Liver (tissue), 3 donors: ENCODE measurements around the gene ZNF358.

Experiments
- FOXA1 ChIP-seq: IDR thresholded peaks from 2 replicates; pipeline ENCODE4 v1.6.1; 2016; ENCODE audit warnings: antibody characterized with exemption
- HNF4A ChIP-seq, 2 donors: conservative IDR thresholded peaks; 2 replicates each; pipeline ENCODE4 v1.6.1; 2016; ENCODE audit warnings: antibody characterized with exemption in 2 of 2, mild to moderate bottlenecking in 2 of 2
- JUND ChIP-seq, 2 donors: IDR thresholded peaks; 2 replicates each; pipeline ENCODE4 v1.6.1; 2016; ENCODE audit warnings: antibody characterized with exemption in 2 of 2
- RAD21 ChIP-seq, 2 donors: IDR thresholded peaks; 2 replicates each; pipeline ENCODE4 v1.6.1; 2016; ENCODE audit warnings: antibody characterized with exemption in 2 of 2, mild to moderate bottlenecking in 2 of 2
- SP1 ChIP-seq: IDR thresholded peaks from 2 replicates; pipeline ENCODE4 v1.6.1; 2018; ENCODE audit warnings: antibody characterized with exemption, mild to moderate bottlenecking
- TAF1 ChIP-seq: conservative IDR thresholded peaks from 2 replicates; pipeline ENCODE4 v1.6.1; 2016; ENCODE audit warnings: antibody characterized with exemption, mild to moderate bottlenecking
- YY1 ChIP-seq: IDR thresholded peaks from 2 replicates; pipeline ENCODE4 v1.6.1; 2016; ENCODE audit warnings: antibody characterized with exemption, mild to moderate bottlenecking
- TF ChIP-seq, protein P1 (sequence below): fragments of 150-350 bp; IDR thresholded peaks from 2 replicates; pipeline ENCODE4 v1.5.1; 2017; ENCODE audit warnings: improper control_type of control experiment, low read depth, low read length; ENCODE audit not compliant: missing input control
- TF ChIP-seq, protein P2 (sequence below): IDR thresholded peaks from 2 replicates; pipeline ENCODE4 v1.6.1; 2016; ENCODE audit warnings: antibody characterized with exemption
- TF ChIP-seq, protein P3 (sequence below): IDR thresholded peaks from 2 replicates; pipeline ENCODE4 v1.6.1; 2016; ENCODE audit warnings: antibody characterized with exemption
- TF ChIP-seq, protein P4 (sequence below): IDR thresholded peaks from 2 replicates; pipeline ENCODE4 v1.6.1; 2016; ENCODE audit warnings: antibody characterized with exemption, mild to moderate bottlenecking
- TF ChIP-seq, protein P5 (sequence below): IDR thresholded peaks from 2 replicates; pipeline ENCODE4 v1.6.1; 2016; ENCODE audit warnings: antibody characterized with exemption
- donor health status: healthy.
- donor health status: healthy.

DNA sequence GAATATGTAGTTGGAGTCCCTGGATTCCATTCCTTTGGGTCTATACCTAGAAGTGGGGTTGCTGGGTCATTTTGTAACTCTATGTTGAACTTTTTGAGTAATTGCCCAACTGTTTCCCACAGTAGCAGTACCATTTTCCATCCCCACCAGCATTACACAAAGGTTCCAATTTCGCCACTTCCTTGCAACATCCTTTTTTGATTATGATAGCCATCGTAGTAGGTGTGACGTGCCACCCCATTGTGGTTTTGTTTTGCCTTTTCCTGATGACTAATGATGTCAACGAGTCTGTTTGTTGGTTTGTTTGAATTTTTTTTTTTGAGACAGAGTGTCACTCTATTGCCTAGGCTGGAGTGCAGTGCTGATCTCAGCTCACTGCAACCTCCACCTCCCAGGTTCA lies 23.8 kb upstream of the ZNF358 start:
- TF ChIP-seq, protein P1, sequence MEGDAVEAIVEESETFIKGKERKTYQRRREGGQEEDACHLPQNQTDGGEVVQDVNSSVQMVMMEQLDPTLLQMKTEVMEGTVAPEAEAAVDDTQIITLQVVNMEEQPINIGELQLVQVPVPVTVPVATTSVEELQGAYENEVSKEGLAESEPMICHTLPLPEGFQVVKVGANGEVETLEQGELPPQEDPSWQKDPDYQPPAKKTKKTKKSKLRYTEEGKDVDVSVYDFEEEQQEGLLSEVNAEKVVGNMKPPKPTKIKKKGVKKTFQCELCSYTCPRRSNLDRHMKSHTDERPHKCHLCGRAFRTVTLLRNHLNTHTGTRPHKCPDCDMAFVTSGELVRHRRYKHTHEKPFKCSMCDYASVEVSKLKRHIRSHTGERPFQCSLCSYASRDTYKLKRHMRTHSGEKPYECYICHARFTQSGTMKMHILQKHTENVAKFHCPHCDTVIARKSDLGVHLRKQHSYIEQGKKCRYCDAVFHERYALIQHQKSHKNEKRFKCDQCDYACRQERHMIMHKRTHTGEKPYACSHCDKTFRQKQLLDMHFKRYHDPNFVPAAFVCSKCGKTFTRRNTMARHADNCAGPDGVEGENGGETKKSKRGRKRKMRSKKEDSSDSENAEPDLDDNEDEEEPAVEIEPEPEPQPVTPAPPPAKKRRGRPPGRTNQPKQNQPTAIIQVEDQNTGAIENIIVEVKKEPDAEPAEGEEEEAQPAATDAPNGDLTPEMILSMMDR: no peak
- TF ChIP-seq, protein P2, sequence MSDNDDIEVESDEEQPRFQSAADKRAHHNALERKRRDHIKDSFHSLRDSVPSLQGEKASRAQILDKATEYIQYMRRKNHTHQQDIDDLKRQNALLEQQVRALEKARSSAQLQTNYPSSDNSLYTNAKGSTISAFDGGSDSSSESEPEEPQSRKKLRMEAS: no peak
- TF ChIP-seq JUND (IDR thresholded peaks at IDR 0.05) (no peak), FOXA1 (no peak), YY1 (no peak), TAF1 (no peak), HNF4A (conservative IDR thresholded peaks at IDR 0.05) (no peak), RAD21 (IDR thresholded peaks at IDR 0.05) (no peak), SP1 (no peak)
- TF ChIP-seq, protein P3, sequence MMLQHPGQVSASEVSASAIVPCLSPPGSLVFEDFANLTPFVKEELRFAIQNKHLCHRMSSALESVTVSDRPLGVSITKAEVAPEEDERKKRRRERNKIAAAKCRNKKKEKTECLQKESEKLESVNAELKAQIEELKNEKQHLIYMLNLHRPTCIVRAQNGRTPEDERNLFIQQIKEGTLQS: no peak
- TF ChIP-seq, protein P4, sequence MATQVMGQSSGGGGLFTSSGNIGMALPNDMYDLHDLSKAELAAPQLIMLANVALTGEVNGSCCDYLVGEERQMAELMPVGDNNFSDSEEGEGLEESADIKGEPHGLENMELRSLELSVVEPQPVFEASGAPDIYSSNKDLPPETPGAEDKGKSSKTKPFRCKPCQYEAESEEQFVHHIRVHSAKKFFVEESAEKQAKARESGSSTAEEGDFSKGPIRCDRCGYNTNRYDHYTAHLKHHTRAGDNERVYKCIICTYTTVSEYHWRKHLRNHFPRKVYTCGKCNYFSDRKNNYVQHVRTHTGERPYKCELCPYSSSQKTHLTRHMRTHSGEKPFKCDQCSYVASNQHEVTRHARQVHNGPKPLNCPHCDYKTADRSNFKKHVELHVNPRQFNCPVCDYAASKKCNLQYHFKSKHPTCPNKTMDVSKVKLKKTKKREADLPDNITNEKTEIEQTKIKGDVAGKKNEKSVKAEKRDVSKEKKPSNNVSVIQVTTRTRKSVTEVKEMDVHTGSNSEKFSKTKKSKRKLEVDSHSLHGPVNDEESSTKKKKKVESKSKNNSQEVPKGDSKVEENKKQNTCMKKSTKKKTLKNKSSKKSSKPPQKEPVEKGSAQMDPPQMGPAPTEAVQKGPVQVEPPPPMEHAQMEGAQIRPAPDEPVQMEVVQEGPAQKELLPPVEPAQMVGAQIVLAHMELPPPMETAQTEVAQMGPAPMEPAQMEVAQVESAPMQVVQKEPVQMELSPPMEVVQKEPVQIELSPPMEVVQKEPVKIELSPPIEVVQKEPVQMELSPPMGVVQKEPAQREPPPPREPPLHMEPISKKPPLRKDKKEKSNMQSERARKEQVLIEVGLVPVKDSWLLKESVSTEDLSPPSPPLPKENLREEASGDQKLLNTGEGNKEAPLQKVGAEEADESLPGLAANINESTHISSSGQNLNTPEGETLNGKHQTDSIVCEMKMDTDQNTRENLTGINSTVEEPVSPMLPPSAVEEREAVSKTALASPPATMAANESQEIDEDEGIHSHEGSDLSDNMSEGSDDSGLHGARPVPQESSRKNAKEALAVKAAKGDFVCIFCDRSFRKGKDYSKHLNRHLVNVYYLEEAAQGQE: no peak
- TF ChIP-seq, protein P5, sequence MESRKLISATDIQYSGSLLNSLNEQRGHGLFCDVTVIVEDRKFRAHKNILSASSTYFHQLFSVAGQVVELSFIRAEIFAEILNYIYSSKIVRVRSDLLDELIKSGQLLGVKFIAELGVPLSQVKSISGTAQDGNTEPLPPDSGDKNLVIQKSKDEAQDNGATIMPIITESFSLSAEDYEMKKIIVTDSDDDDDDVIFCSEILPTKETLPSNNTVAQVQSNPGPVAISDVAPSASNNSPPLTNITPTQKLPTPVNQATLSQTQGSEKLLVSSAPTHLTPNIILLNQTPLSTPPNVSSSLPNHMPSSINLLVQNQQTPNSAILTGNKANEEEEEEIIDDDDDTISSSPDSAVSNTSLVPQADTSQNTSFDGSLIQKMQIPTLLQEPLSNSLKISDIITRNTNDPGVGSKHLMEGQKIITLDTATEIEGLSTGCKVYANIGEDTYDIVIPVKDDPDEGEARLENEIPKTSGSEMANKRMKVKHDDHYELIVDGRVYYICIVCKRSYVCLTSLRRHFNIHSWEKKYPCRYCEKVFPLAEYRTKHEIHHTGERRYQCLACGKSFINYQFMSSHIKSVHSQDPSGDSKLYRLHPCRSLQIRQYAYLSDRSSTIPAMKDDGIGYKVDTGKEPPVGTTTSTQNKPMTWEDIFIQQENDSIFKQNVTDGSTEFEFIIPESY: no peak
